ENCODE measurements around the gene CDCP2. TPM values are rescaled to one million over a fixed set of nuclear protein-coding genes. Genes with fewer than 3 reads are reported as not detected.

CDCP2 gene
- total RNA-seq, 2 donors from 2014 or later, result not detected

- Histone ChIP-seq H3K4me3 (no peak overlapping the region), H3K9me3 (no peaks in the 10 kb centered on the region), H3K27me3 (no peaks in the 10 kb centered on the region), H3K4me1 (no peaks in the 10 kb centered on the region), H3K36me3 (replicated peaks in 1 of 2; ENCODE audit: insufficient read depth in 1 of 2, low read depth in 2 of 2) (no peaks in the 10 kb centered on the region), H3K27ac (no peak overlapping the region)
- WGBS, 2 donors, result 95 to 98% methylated on average over 10 of the region's 10 CpGs
- TF ChIP-seq POLR2A (IDR thresholded peaks at IDR 0.05) (no peak), CTCF (IDR thresholded peaks at IDR 0.05) (no peak)
- DNase-seq, result no peak
- no peak for ATAC-seq
- intact Hi-C loops (cut with DNase I), result no loop called here
These were observed 41.8 kb downstream of the CDCP2 start for GRCh38 chr1:54110996-54111395.

- intact Hi-C loops (cut with DNase I), result no loop called here
- H3K27ac ChIP-seq, result no peak overlapping the region
- H3K36me3 ChIP-seq (replicated peaks in 1 of 2; ENCODE audit: insufficient read depth in 1 of 2, low read depth in 2 of 2), result no peaks in the 10 kb centered on the region
- ATAC-seq, result no peak
- DNase-seq, result no peak
- WGBS, 2 donors, result 66 to 76% methylated on average over 6 of the region's 6 CpGs
- no peaks in the 10 kb centered on the region for H3K9me3 ChIP-seq
- no peaks in the 10 kb centered on the region for H3K4me1 ChIP-seq
- no peak overlapping the region for H3K4me3 ChIP-seq
- TF ChIP-seq CTCF (IDR thresholded peaks at IDR 0.05), result no peak
- no peak for TF ChIP-seq POLR2A (IDR thresholded peaks at IDR 0.05)
- no peaks in the 10 kb centered on the region for H3K27me3 ChIP-seq
These were observed 43.4 kb downstream of the CDCP2 start for GRCh38 chr1:54109129-54110090.

- intact Hi-C loops (cut with DNase I), result no loop called here
- ATAC-seq (no peak), DNase-seq (no peak)
- TF ChIP-seq CTCF (IDR thresholded peaks at IDR 0.05) (no peak), POLR2A (IDR thresholded peaks at IDR 0.05) (no peak)
- 84 to 85% methylated on average over 3 of the region's 3 CpGs for WGBS, 2 donors
- Histone ChIP-seq H3K4me3 (no peak overlapping the region), H3K27me3 (no peaks in the 10 kb centered on the region), H3K36me3 (replicated peaks in 1 of 2; ENCODE audit: insufficient read depth in 1 of 2, low read depth in 2 of 2) (no peaks in the 10 kb centered on the region), H3K9me3 (no peaks in the 10 kb centered on the region), H3K27ac (no peak overlapping the region), H3K4me1 (no peaks in the 10 kb centered on the region)
These were observed 44.6 kb downstream of the CDCP2 start for GRCh38 chr1:54108156-54108555.

GRCh38 chr1:54107131-54107530 is 45.7 kb downstream of the CDCP2 start:
- Histone ChIP-seq H3K36me3 (replicated peaks in 1 of 2; ENCODE audit: insufficient read depth in 1 of 2, low read depth in 2 of 2) (no peaks in the 10 kb centered on the region), H3K4me3 (no peak overlapping the region), H3K9me3 (no peaks in the 10 kb centered on the region), H3K27me3 (no peaks in the 10 kb centered on the region), H3K4me1 (no peaks in the 10 kb centered on the region), H3K27ac (no peak overlapping the region)
- DNase-seq (no peak), ATAC-seq (no peak)
- TF ChIP-seq POLR2A (IDR thresholded peaks at IDR 0.05) (no peak), CTCF (IDR thresholded peaks at IDR 0.05) (no peak)
- intact Hi-C loops (cut with DNase I), result no loop called here
- WGBS, 2 donors, result 79 to 91% methylated on average over 2 of the region's 2 CpGs

Measured in body of pancreas (tissue), 4 donors.